AG04450 (cell line): ENCODE results near the gene NLRP6. TPM values are rescaled to one million over a fixed set of nuclear protein-coding genes. Genes with fewer than 3 reads are reported as not detected.

Experiments
- CTCF ChIA-PET: fragments of 300-600, 350-600 bp; formaldehyde crosslinking; extraction: SDS; loops from one replicate; lab custom pipeline; 2022; ENCODE audit warnings: antibody characterized with exemption, inconsistent platforms; lab: Charles Lee
- POLR2A ChIA-PET: fragments of 350-600 bp; formaldehyde crosslinking; extraction: SDS; loops from one replicate; lab custom pipeline; 2021; ENCODE audit warnings: antibody characterized with exemption, inconsistent platforms; lab: Yijun Ruan, JAX
- DNase-seq: peaks from one replicate; pipeline ENCODE4 v3.0.0-alpha.2; 2011; ENCODE audit warnings: low read depth, low spot score
- H3K27ac ChIP-seq: one replicate; pipeline ENCODE4 v1.5.1; 2012; ENCODE audit warnings: low read depth, low read length, control low read depth
- H3K27me3 ChIP-seq: one replicate; pipeline ENCODE4 v1.6.0; 2012; ENCODE audit warnings: low read length; ENCODE audit not compliant: control insufficient read depth, insufficient read depth
- H3K4me3 ChIP-seq: 2 replicates; pipeline ENCODE4 v1.5.1; 2011; ENCODE audit warnings: mild to moderate bottlenecking, low read depth, low read length, control low read depth
- H3K9me3 ChIP-seq: 2 replicates; pipeline ENCODE4 v1.5.1; 2012; ENCODE audit warnings: low read length; ENCODE audit not compliant: control insufficient read depth, insufficient read depth
- polyA plus RNA-seq: library from polyadenylated mRNA; depleted of rRNA; stranded (reverse); fragments of >200 nt; gene quantifications from 2 replicates; pipeline ENCODE4 v1.2.3, GENCODE V29; 2011
- TF ChIP-seq, protein P1 (sequence below): IDR thresholded peaks from 2 replicates; pipeline ENCODE4 v1.5.1; 2011; ENCODE audit warnings: low read depth, low read length, control low read depth, inconsistent platforms

The NLRP6 gene
- polyA plus RNA-seq, 1 experiment: not detected

DNA sequence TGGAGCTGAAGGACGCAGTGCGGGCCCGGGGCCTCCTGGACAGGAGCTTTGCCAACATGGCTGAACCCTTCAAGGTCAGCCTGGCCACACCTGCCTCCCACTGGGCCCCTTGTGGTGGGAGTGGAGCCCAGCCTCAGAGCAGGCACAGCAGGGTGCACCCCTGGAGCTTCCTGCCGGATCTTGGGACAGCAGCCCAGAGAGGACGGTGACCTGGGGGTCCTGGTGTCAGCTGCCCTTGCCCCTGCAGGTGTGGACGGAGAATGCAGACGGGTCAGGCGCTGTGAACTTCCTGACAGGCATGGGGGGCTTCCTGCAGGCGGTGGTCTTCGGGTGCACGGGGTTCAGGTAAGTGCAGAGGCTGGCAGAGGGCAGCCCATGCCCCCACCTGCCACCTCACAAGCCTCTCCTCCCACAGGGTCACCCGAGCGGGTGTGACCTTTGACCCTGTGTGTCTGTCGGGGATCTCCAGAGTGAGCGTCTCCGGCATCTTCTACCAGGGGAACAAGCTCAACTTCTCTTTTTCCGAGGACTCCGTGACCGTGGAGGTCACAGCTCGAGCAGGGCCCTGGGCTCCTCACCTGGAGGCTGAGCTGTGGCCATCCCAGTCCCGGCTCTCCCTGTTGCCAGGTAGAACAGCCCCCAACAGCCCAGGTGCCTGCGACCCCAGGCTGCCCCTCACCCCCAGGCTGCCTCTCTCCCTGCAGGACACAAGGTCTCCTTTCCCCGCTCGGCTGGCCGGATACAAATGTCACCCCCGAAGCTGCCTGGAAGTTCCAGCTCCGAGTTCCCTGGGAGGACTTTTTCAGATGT lies 15.8 kb downstream of the NLRP6 start:
- no peak overlapping the region for H3K27ac ChIP-seq
- TF ChIP-seq, protein P1, sequence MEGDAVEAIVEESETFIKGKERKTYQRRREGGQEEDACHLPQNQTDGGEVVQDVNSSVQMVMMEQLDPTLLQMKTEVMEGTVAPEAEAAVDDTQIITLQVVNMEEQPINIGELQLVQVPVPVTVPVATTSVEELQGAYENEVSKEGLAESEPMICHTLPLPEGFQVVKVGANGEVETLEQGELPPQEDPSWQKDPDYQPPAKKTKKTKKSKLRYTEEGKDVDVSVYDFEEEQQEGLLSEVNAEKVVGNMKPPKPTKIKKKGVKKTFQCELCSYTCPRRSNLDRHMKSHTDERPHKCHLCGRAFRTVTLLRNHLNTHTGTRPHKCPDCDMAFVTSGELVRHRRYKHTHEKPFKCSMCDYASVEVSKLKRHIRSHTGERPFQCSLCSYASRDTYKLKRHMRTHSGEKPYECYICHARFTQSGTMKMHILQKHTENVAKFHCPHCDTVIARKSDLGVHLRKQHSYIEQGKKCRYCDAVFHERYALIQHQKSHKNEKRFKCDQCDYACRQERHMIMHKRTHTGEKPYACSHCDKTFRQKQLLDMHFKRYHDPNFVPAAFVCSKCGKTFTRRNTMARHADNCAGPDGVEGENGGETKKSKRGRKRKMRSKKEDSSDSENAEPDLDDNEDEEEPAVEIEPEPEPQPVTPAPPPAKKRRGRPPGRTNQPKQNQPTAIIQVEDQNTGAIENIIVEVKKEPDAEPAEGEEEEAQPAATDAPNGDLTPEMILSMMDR: no peak
- no peaks in the 10 kb centered on the region; the same call in 1 of the 2 replicates for H3K9me3 ChIP-seq
- ChIA-PET POLR2A (no interaction called here), CTCF (interaction anchor here (1.1 to 1.2 kb wide), 2 partner anchors 11 to 12 kb away, joined by 3 read pairs; no protein-coding TSS in a partner anchor)
- no peak overlapping the region for H3K4me3 ChIP-seq
- DNase-seq: no peak
- no peaks in the 10 kb centered on the region for H3K27me3 ChIP-seq

DNA sequence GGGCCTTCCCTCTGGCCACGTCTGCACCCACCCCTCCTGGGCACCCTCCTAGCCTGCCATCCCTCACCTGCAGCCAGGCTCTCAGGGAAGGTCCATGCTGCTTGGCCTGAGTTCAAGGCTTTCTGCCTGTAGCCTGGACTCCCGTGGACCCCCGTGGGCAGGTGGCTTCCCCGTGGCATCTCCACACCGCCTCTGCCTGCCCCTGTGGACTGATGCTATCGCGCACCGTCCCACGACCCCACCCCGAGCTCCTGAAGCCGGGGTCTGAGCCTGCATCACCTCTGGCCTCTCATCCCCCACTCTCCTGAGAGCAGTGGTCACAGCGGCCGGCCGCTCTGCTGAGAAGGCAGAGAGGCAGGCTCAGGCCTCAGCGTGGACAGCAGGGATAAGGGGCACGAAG lies 16.6 kb downstream of the NLRP6 start:
- no peak for DNase-seq
- Histone ChIP-seq H3K27ac (no peak overlapping the region), H3K9me3 (no peaks in the 10 kb centered on the region; the same call in 1 of the 2 replicates), H3K4me3 (no peak overlapping the region), H3K27me3 (peaks cover 3% of the 10 kb centered on the region)
- TF ChIP-seq, protein P1: no peak
- ChIA-PET POLR2A (interaction anchor here (0.6 kb wide), 1 partner anchor 10 kb away, joined by 3 read pairs; no protein-coding TSS in a partner anchor), CTCF (interaction anchor here (1.1 to 1.2 kb wide), 2 partner anchors 10 to 11 kb away, joined by 3 read pairs; no protein-coding TSS in a partner anchor)

DNA sequence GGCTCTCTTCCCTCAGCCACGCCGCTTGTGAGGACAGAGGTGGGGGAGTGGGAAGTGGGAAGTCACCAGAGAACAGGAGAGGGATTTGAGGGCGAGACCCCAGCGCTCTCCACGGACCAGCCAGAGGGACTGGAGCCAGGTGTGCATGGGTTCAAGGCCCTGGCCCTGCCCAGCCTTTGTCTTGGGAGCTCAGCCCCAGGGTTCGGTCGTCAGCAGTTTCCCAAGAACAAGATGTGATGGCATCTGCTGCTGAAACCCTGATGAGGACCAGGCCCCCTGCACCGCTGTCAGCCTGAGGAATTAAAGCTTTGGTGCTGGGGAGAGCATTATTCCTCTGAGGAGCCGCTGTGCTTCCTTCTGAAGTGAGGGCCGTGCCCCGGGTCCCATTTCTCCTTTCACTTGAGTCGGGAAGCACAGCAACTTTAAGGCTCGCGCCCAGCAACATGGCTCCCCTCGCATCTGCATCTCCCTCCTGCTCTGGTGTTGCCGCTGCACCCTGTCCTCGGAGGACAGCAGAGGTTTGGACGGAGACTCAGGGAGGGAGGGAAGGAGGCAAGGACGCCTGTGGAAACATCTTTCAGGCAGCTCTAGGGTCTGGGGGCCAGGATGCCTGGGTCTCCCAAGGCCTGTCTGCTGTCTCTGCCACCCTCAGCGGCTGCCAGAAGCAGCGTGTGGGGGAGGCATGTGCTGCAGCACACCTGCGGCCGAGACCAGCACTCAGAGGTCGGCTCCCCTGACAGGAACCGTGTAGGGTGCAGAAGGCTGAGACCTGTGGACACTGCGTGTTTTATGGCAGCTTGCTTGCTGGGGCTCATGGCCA lies 17.4 kb downstream of the NLRP6 start:
- Histone ChIP-seq H3K27ac (no peak overlapping the region), H3K27me3 (peaks cover 11% of the 10 kb centered on the region), H3K9me3 (no peaks in the 10 kb centered on the region; the same call in 1 of the 2 replicates), H3K4me3 (no peak overlapping the region)
- ChIA-PET POLR2A (interaction anchor here (0.6 kb wide), 1 partner anchor 9 kb away, joined by 3 read pairs; no protein-coding TSS in a partner anchor), CTCF (interaction anchor here (1.2 kb wide), 1 partner anchor 10 kb away, joined by 3 read pairs; no protein-coding TSS in a partner anchor)
- no peak for DNase-seq
- TF ChIP-seq, protein P1: no peak

DNA sequence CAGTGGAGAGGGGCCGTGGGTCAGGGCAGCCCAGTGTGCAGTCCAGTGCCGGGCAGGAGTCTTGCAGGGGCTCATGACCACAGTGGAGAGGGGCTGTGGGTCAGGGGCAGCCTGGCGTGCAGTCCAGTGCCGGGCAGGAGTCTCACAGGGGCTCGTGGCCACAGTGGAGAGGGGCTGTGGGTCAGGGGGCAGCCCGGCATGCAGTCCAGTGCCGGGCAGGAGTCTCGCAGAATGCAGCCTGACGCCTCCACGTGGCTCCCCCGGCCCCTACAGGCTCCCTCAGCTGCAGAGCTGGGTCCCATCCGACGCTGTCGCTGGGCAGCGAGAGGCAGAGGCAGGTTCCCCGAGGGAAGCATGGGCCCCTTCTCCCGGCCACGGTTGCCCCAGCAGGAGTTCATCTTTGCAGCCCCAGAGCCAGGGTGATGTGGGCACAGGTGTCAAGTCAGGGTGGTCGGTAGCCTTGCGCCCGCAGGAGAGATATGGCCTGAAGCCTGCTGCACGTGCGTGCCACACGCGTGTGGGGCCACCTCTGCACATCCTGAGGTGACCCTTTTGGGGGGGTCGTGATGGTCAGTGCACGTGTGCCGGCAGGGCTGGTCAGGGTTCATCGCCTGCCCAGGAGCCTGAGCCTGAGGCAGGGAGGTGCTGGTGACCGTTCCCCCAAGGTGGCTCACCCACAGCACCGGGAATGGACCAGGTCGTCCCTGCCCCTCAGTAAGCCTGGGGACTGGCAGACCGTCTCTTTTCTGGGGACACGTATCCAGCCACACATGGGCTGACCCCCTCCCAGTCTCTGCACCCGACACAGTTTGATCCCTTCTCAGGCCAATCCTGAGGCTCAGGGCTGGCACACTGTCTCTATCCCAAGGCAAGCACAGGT lies 18.2 kb downstream of the NLRP6 start:
- POLR2A ChIA-PET: no interaction called here

More for the DNA sequence above, 18.2 kb downstream of the NLRP6 start:
- H3K27me3 ChIP-seq: peaks cover 11% of the 10 kb centered on the region
- TF ChIP-seq, protein P1: no peak
- no peaks in the 10 kb centered on the region; the same call in 1 of the 2 replicates for H3K9me3 ChIP-seq
- DNase-seq: no peak
- CTCF ChIA-PET: no interaction called here
- no peak overlapping the region for H3K27ac ChIP-seq
- no peak overlapping the region for H3K4me3 ChIP-seq
